Psoas muscle (tissue), 8 donors: ENCODE results near the gene CETP. TPM values are rescaled to one million over a fixed set of nuclear protein-coding genes. Genes with fewer than 3 reads are reported as not detected.

Experiments
- ATAC-seq, 4 donors: fragments of 200-7000 bp; cut with Tn5 transposase; one replicate each; pipeline ENCODE4 v1.9.1; 2020; ENCODE audit warnings: moderate library complexity in 3 of 4, mild to moderate bottlenecking in 2 of 4
- DNase-seq, 2 donors: peaks; one replicate each; pipeline ENCODE4 v3.0.0-alpha.2; 2020
- H3K27ac ChIP-seq: fragments of 200-600 bp; one replicate; pipeline ENCODE4 v1.8.0; 2022
- H3K27me3 ChIP-seq, 3 donors: fragments of 200-600 bp in 1 of 3; one replicate each; pipeline versions ENCODE4 v1.6.1 to v1.8.0; 2013 to 2022; ENCODE audit warnings: low read length in 2 of 3, mild to moderate bottlenecking in 2 of 3, moderate library complexity in 1 of 3; ENCODE audit not compliant: insufficient read depth in 3 of 3
- H3K36me3 ChIP-seq, 2 donors: fragments of 200-600 bp in 1 of 2; one replicate each; pipeline versions ENCODE4 v1.6.1 to v1.8.0; 2013 to 2022; ENCODE audit warnings: low read depth in 1 of 2, mild to moderate bottlenecking in 1 of 2, moderate library complexity in 1 of 2; ENCODE audit not compliant: insufficient read depth in 1 of 2
- H3K4me1 ChIP-seq: fragments of 200-600 bp; one replicate; pipeline ENCODE4 v1.8.0; 2022
- H3K4me3 ChIP-seq: fragments of 200-600 bp; one replicate; pipeline ENCODE4 v1.8.0; 2022; ENCODE audit warnings: mild to moderate bottlenecking
- H3K9me3 ChIP-seq: fragments of 200-600 bp; one replicate; pipeline ENCODE4 v1.8.0; 2022
- WGBS, 3 donors: extraction: QIAGEN DNeasy Blood & Tissue Kit; methylation state at CpG; one replicate each; pipeline versions ENCODE4 v1.1.6 to v1.1.7; 2013; 5-methylcytosine and 5-hydroxymethylcytosine counted together
- intact Hi-C, 2 donors: fragments of 100-400 bp; cut with DNase I; formaldehyde crosslinking; loops; one replicate each; pipeline versions ENCODE4 v1.11.0 to v1.14.2; 2022
- polyA plus RNA-seq, 3 donors: library from polyadenylated mRNA; stranded (reverse); fragments of 200-250 nt; gene quantifications; one replicate each; pipeline ENCODE4 v1.2.3, GENCODE V29; 2013
- total RNA-seq, 4 donors: library from RNA; stranded (reverse); fragmentation: NEBNext Ultra II Directional in 2 of 4; extraction: Animal tissue kit (Norgen Biotek cat#: 25700) in 2 of 4; gene quantifications; one replicate each; pipeline versions ENCODE4 v1.2.1 to v1.2.4, GENCODE V29; 2021 to 2023
- TF ChIP-seq, protein P1 (sequence below): fragments of 200-600 bp; IDR thresholded peaks from one replicate; pipeline ENCODE4 v1.8.0; 2022; ENCODE audit warnings: antibody characterized with exemption
- donor health status: healthy with polysubstance abuse.
- donor health status: DM: no; HTN: no; CAD: no; lungs with moderate emphysema.
- donor health status: Bipolar disorder and iron deficiency.
- donor health status: healthy.
- donor health status: DM: yes; HTN: yes; CAD: no.
- donor health status: DM: no; HTN: no; CAD: no.
- donor health status: DM: no; HTN: no; CAD: no.
- donor health status: DM: yes; HTN: yes; CAD: no.

Gene CETP
- total and polyA plus RNA-seq, 7 donors = 0.05 to 0.67 (median 0.17) TPM; not detected in 2

DNA sequence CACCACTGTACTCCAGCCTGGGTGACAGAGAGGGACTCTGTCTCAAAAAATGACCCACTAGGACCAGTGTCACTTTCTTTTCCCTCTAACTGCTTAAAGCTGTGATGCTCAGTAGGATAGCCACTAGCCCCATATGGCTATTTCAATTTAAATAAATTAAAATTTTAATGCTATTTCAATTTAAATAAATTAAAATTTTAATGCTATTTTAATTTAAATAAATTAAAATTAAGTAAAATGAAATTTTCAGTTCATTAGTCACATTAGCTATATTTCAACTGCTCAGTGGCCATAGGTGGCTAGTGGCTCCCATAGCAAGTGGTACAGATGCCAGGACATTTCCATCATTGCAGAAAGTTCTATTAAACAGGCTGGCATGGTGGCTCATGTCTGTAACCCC, 70.6 kb downstream of the CETP start:
- Histone ChIP-seq H3K27ac (no peak overlapping the region), H3K4me3 (no peak overlapping the region), H3K36me3 (no peaks in the 10 kb centered on the region), H3K27me3 (no peaks in the 10 kb centered on the region), H3K9me3 (no peaks in the 10 kb centered on the region), H3K4me1 (no peaks in the 10 kb centered on the region)
- no peak for DNase-seq
- intact Hi-C loops = no loop called here
- no peak for ATAC-seq
- TF ChIP-seq, protein P1, sequence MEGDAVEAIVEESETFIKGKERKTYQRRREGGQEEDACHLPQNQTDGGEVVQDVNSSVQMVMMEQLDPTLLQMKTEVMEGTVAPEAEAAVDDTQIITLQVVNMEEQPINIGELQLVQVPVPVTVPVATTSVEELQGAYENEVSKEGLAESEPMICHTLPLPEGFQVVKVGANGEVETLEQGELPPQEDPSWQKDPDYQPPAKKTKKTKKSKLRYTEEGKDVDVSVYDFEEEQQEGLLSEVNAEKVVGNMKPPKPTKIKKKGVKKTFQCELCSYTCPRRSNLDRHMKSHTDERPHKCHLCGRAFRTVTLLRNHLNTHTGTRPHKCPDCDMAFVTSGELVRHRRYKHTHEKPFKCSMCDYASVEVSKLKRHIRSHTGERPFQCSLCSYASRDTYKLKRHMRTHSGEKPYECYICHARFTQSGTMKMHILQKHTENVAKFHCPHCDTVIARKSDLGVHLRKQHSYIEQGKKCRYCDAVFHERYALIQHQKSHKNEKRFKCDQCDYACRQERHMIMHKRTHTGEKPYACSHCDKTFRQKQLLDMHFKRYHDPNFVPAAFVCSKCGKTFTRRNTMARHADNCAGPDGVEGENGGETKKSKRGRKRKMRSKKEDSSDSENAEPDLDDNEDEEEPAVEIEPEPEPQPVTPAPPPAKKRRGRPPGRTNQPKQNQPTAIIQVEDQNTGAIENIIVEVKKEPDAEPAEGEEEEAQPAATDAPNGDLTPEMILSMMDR = no peak

DNA sequence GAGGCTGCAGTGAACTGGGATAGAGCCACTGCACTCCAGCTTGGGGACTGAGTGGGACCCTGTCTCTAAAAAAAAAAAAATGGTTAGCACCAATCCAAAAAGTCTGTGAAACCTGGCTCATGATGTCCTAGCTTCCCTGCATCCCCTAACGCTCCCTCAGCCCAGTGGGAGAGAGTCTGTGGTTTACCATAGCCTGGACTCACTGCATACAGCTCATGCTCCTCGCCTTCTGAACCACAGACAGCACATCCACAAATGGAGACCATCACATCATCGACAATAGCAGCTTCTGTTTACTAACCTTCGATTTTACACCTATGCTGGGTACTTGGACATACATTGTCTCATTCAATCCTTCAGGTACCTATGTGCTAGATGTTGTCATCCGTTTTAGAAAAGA, 71.2 kb downstream of the CETP start:
- 87 to 92% (median 91%) methylated on average over 5 of the region's 5 CpGs for WGBS, 3 donors
- Histone ChIP-seq H3K4me3 (no peak overlapping the region), H3K9me3 (no peaks in the 10 kb centered on the region), H3K4me1 (no peaks in the 10 kb centered on the region), H3K27ac (no peak overlapping the region), H3K27me3 (no peaks in the 10 kb centered on the region), H3K36me3 (no peaks in the 10 kb centered on the region)
- ATAC-seq = no peak
- DNase-seq = no peak
- TF ChIP-seq, protein P1 = no peak
- intact Hi-C loops = no loop called here

Other genes with a start within 250 kb of the CETP start
- gene NUP93, start 231.8 kb upstream of the CETP start, total RNA-seq = 10 to 100 TPM; 25.0 to 41.9 (median 26.4) TPM
- 10 to 100 TPM; 16.5 to 44.3 (median 20.0) TPM for gene NUP93, start 231.8 kb upstream of the CETP start, polyA plus RNA-seq
- gene SLC12A3, start 96.7 kb upstream of the CETP start, total RNA-seq = under 1 TPM in 1 of 4 donors, not detected in 3; 0.06 TPM
- under 1 TPM in 1 of 3 donors, not detected in 2; 0.01 TPM for gene SLC12A3, start 96.7 kb upstream of the CETP start, polyA plus RNA-seq
- 100 to 1,000 TPM in 1 of 4 donors, 10 to 100 TPM in 3; 70.2 to 137 (median 90.8) TPM for gene HERPUD1, start 29.8 kb upstream of the CETP start, total RNA-seq
- gene HERPUD1, start 29.8 kb upstream of the CETP start, polyA plus RNA-seq = 100 to 1,000 TPM; 113 to 162 (median 122) TPM
- 10 to 100 TPM in 1 of 4 donors, 1 to 10 TPM in 3; 6.4 to 13.6 (median 7.8) TPM for gene NLRC5, start 27.6 kb downstream of the CETP start, total RNA-seq
- 1 to 10 TPM; 2.3 to 4.5 (median 2.7) TPM for gene NLRC5, start 27.6 kb downstream of the CETP start, polyA plus RNA-seq
- gene CPNE2, start 130.6 kb downstream of the CETP start, total RNA-seq = 10 to 100 TPM in 2 of 4 donors, 1 to 10 TPM in 2; 8.1 to 12.4 (median 10.5) TPM
- 10 to 100 TPM; 15.1 to 16.9 (median 16.2) TPM for gene CPNE2, start 130.6 kb downstream of the CETP start, polyA plus RNA-seq
- 10 to 100 TPM; 47.9 to 60.4 (median 50.2) TPM for gene PSME3IP1, start 224.1 kb downstream of the CETP start, total RNA-seq
- 10 to 100 TPM; 37.1 to 61.9 (median 47.6) TPM for gene PSME3IP1, start 224.1 kb downstream of the CETP start, polyA plus RNA-seq
- gene RSPRY1, start 224.4 kb downstream of the CETP start, total RNA-seq = 10 to 100 TPM; 14.6 to 19.5 (median 16.7) TPM
- 10 to 100 TPM in 2 of 3 donors, 1 to 10 TPM in 1; 7.1 to 18.2 (median 11.0) TPM for gene RSPRY1, start 224.4 kb downstream of the CETP start, polyA plus RNA-seq